Stomach (tissue), 9 donors: Measurements from ENCODE around the gene TBC1D8. TPM values are rescaled to one million over a fixed set of nuclear protein-coding genes. Genes with fewer than 3 reads are reported as not detected.

ENCODE experiments used
- DNase-seq, 2 donors: peaks; one replicate each; pipeline versions ENCODE4 v3.0.0 to v3.0.0-alpha.2; 2013 to 2019
- H3K27ac ChIP-seq, 5 donors: fragments of 200-600 bp in 4 of 5; sonication (generic) in 4 of 5; one replicate each; pipeline ENCODE4 v1.5.1; 2013 to 2019; ENCODE audit warnings: mild to moderate bottlenecking in 1 of 5, moderate library complexity in 1 of 5
- H3K27me3 ChIP-seq, 3 donors: fragments of 200-600 bp; sonication (generic); one replicate each; pipeline ENCODE4 v1.5.1; 2017 to 2019; ENCODE audit warnings: mixed run types in 1 of 3
- H3K36me3 ChIP-seq, 4 donors: fragments of 200-600 bp; sonication (generic); 1 replicate in 3 of 4; 2 replicates in 1 of 4; pipeline ENCODE4 v1.5.1; 2016 to 2019
- H3K4me1 ChIP-seq, 4 donors: fragments of 200-600 bp; sonication (generic); one replicate each; pipeline ENCODE4 v1.5.1; 2016 to 2019
- H3K4me3 ChIP-seq, 4 donors: fragments of 200-600 bp; sonication (generic) in 3 of 4; one replicate each; pipeline ENCODE4 v1.5.1; 2016 to 2019; ENCODE audit warnings: mild to moderate bottlenecking in 1 of 4
- H3K9me3 ChIP-seq, 4 donors: fragments of 200-600 bp; sonication (generic); one replicate each; pipeline ENCODE4 v1.5.1; 2016 to 2019
- CTCF ChIP-seq, 7 experiments: fragments of 450-650 bp in 4 of 7; fragments of 200-600 bp in 3 of 7; sonication (generic) in 3 of 7; IDR thresholded peaks; one replicate each; pipeline ENCODE4 v1.5.1; 2016 to 2019; ENCODE audit warnings: antibody characterized with exemption in 7 of 7, control low read depth in 2 of 7, mild to moderate bottlenecking in 1 of 7
- EP300 ChIP-seq: sonication (generic); formaldehyde crosslinking; IDR thresholded peaks from one replicate; pipeline ENCODE4 v1.6.1; 2017; ENCODE audit warnings: antibody characterized with exemption
- POLR2A ChIP-seq, 4 donors: fragments of 450-650 bp; IDR thresholded peaks; one replicate each; pipeline ENCODE4 v1.6.1; 2016; ENCODE audit warnings: antibody characterized with exemption in 4 of 4, control low read depth in 2 of 4, mild to moderate bottlenecking in 1 of 4, moderate library complexity in 1 of 4
- POLR2AphosphoS5 ChIP-seq, 3 donors: sonication (generic); formaldehyde crosslinking; IDR thresholded peaks; one replicate each; pipeline ENCODE4 v1.6.1; 2016; ENCODE audit warnings: antibody characterized with exemption in 3 of 3
- WGBS, 5 donors: extraction: QIAGEN DNeasy Blood & Tissue Kit in 3 of 5; methylation state at CpG; one replicate each; pipeline versions ENCODE4 v1.1.5 to v1.1.7; 2013 to 2018; 5-methylcytosine and 5-hydroxymethylcytosine counted together
- intact Hi-C: fragments of 100-400 bp; cut with DNase I; formaldehyde crosslinking; loops from one replicate; pipeline ENCODE4 v1.15.1; 2023; ENCODE audit warnings: low total_unique reads
- polyA plus RNA-seq, 3 donors: library from polyadenylated mRNA; stranded (reverse); fragments of 200-250 nt; gene quantifications; one replicate each; pipeline ENCODE4 v1.2.3, GENCODE V29; 2013
- total RNA-seq, 5 donors: library from RNA; depleted of rRNA; stranded (reverse); fragments of >200 nt; gene quantifications; one replicate each; pipeline versions ENCODE4 v1.1.0 to v1.2.3, GENCODE V29; 2014 to 2016
- donor health status: healthy with polysubstance abuse.
- donor health status: Bipolar disorder and iron deficiency.
- donor health status: healthy.

TBC1D8 gene
- total and polyA plus RNA-seq, 8 donors = 9.9 to 179 (median 74.9) TPM

- intact Hi-C loops = no loop called here
- H3K27me3 ChIP-seq = no peaks in the 10 kb centered on the region
- no peaks in the 10 kb centered on the region for H3K9me3 ChIP-seq
- H3K4me1 ChIP-seq = peaks cover 16 to 59% (median 38%) of the 10 kb centered on the region in 4 donors
- no peak overlapping the region for H3K27ac ChIP-seq
- 67 to 84% (median 76%) methylated on average over 2 of the region's 2 CpGs for WGBS, 5 donors
- no peak overlapping the region for H3K4me3 ChIP-seq
- no peaks in the 10 kb centered on the region for H3K36me3 ChIP-seq
- no peak for TF ChIP-seq CTCF (IDR thresholded peaks at IDR 0.05)
- no peak for TF ChIP-seq POLR2AphosphoS5 (IDR thresholded peaks at IDR 0.05)
- no peak for TF ChIP-seq EP300
- no peak for TF ChIP-seq POLR2A (IDR thresholded peaks at IDR 0.05)
- DNase-seq = no peak
Observed at GRCh38 chr2:101133492-101134100, 17.6 kb downstream of the TBC1D8 start.

GRCh38 chr2:101132202-101132601 lies 19.0 kb downstream of the TBC1D8 start:
- Histone ChIP-seq H3K27me3 (no peaks in the 10 kb centered on the region), H3K4me3 (no peak overlapping the region), H3K27ac (no peak overlapping the region), H3K4me1 (peaks cover 25 to 67% (median 46%) of the 10 kb centered on the region in 4 donors), H3K36me3 (no peaks in the 10 kb centered on the region), H3K9me3 (no peaks in the 10 kb centered on the region)
- TF ChIP-seq EP300 (no peak), POLR2A (IDR thresholded peaks at IDR 0.05) (no peak), CTCF (IDR thresholded peaks at IDR 0.05) (no peak), POLR2AphosphoS5 (IDR thresholded peaks at IDR 0.05) (no peak)
- DNase-seq = no peak
- WGBS, 5 donors = 57 to 68% (median 62%) methylated on average over 2 of the region's 2 CpGs
- intact Hi-C loops = no loop called here

GRCh38 chr2:101130081-101130480 lies 21.1 kb downstream of the TBC1D8 start:
- no peaks in the 10 kb centered on the region for H3K36me3 ChIP-seq

GRCh38 chr2:101127319-101128056 lies 23.7 kb downstream of the TBC1D8 start:
- Histone ChIP-seq H3K9me3 (no peaks in the 10 kb centered on the region), H3K36me3 (no peaks in the 10 kb centered on the region), H3K4me3 (no peak overlapping the region), H3K27ac (peak overlapping the region; percentile 21 to 93 (median 82)), H3K4me1 (peaks cover 49 to 85% (median 72%) of the 10 kb centered on the region in 4 donors), H3K27me3 (no peaks in the 10 kb centered on the region)
- DNase-seq = no peak
- TF ChIP-seq POLR2AphosphoS5 (IDR thresholded peaks at IDR 0.05) (no peak), POLR2A (IDR thresholded peaks at IDR 0.05) (no peak)
- 69 to 87% (median 82%) methylated on average over 5 of the region's 5 CpGs for WGBS, 5 donors
- intact Hi-C loops = no loop called here

More at GRCh38 chr2:101130081-101130480, 21.1 kb downstream of the TBC1D8 start:
- peak overlapping the region in 3 of 5 donors; percentile 5 to 84 (median 27) for H3K27ac ChIP-seq
- DNase-seq = no peak
- TF ChIP-seq POLR2A (IDR thresholded peaks at IDR 0.05) (no peak), POLR2AphosphoS5 (IDR thresholded peaks at IDR 0.05) (no peak), CTCF (IDR thresholded peaks at IDR 0.05) (no peak), EP300 (no peak)
- H3K4me1 ChIP-seq = peaks cover 29 to 75% (median 57%) of the 10 kb centered on the region in 4 donors
- WGBS, 5 donors = 84 to 95% (median 92%) methylated on average over 13 of the region's 13 CpGs
- H3K9me3 ChIP-seq = no peaks in the 10 kb centered on the region
- no peak overlapping the region for H3K4me3 ChIP-seq
- H3K27me3 ChIP-seq = no peaks in the 10 kb centered on the region
- intact Hi-C loops = no loop called here
